Nephron (organoid): ENCODE results near the gene STAB1.

Experiments
- H3K27ac Mint-ChIP-seq, 3 experiments: 2 replicates each; pipeline ENCODE4 v1.8.0; 2020; ENCODE audit warnings: mixed read lengths in 3 of 3, mild to moderate bottlenecking in 2 of 3, moderate library complexity in 1 of 3
- H3K27me3 Mint-ChIP-seq: 2 replicates; pipeline ENCODE4 v1.8.0; 2021; ENCODE audit warnings: low read depth, mild to moderate bottlenecking, moderate library complexity, mixed read lengths
- H3K36me3 Mint-ChIP-seq: 2 replicates; pipeline ENCODE4 v1.8.0; 2020; ENCODE audit warnings: low read depth, mixed read lengths
- H3K4me1 Mint-ChIP-seq: 2 replicates; pipeline ENCODE4 v1.8.0; 2020; ENCODE audit warnings: mixed read lengths
- H3K4me3 Mint-ChIP-seq, 3 experiments: 2 replicates each; pipeline ENCODE4 v1.8.0; 2020; ENCODE audit warnings: mild to moderate bottlenecking in 3 of 3, mixed read lengths in 3 of 3, moderate library complexity in 2 of 3
- H3K9me3 Mint-ChIP-seq: 2 replicates; pipeline ENCODE4 v1.8.0; 2020; ENCODE audit warnings: mixed read lengths
- CTCF ChIP-seq, 3 experiments: fragments of 200-600 bp; sonication (generic); IDR thresholded peaks; one replicate each; pipeline ENCODE4 v1.5.0; 2021; ENCODE audit warnings: antibody characterized with exemption in 3 of 3; ENCODE audit not compliant: unreplicated experiment in 3 of 3

The STAB1 gene

GRCh38 chr3:52492059-52492458 is 3.1 kb upstream of the STAB1 start:
- H3K9me3 Mint-ChIP-seq = no peaks in the 10 kb centered on the region
- peaks cover 5% of the 10 kb centered on the region for H3K4me1 Mint-ChIP-seq
- no peak overlapping the region for H3K27ac Mint-ChIP-seq
- H3K4me3 Mint-ChIP-seq = no peak overlapping the region
- TF ChIP-seq CTCF (IDR thresholded peaks at IDR 0.05; ENCODE audit: unreplicated experiment in 3 of 3) = no peak
- H3K36me3 Mint-ChIP-seq = peaks cover 29% of the 10 kb centered on the region
- no peaks in the 10 kb centered on the region for H3K27me3 Mint-ChIP-seq

- peaks cover 5% of the 10 kb centered on the region for H3K4me1 Mint-ChIP-seq
- peaks cover 24% of the 10 kb centered on the region for H3K36me3 Mint-ChIP-seq
- no peaks in the 10 kb centered on the region for H3K27me3 Mint-ChIP-seq
- no peaks in the 10 kb centered on the region for H3K9me3 Mint-ChIP-seq
- no peak for TF ChIP-seq CTCF (IDR thresholded peaks at IDR 0.05; ENCODE audit: unreplicated experiment in 3 of 3)
- no peak overlapping the region for H3K4me3 Mint-ChIP-seq
- H3K27ac Mint-ChIP-seq = no peak overlapping the region
Measured at GRCh38 chr3:52493232-52494017, 1.7 kb upstream of the STAB1 start.

GRCh38 chr3:52494445-52494844 is 693 bp upstream of the STAB1 start:
- no peak overlapping the region for H3K4me3 Mint-ChIP-seq
- peaks cover 24% of the 10 kb centered on the region for H3K36me3 Mint-ChIP-seq
- peaks cover 5% of the 10 kb centered on the region for H3K4me1 Mint-ChIP-seq
- H3K27me3 Mint-ChIP-seq = no peaks in the 10 kb centered on the region
- H3K27ac Mint-ChIP-seq = peak overlapping the region in 1 of 3 experiments; percentile 9
- no peaks in the 10 kb centered on the region for H3K9me3 Mint-ChIP-seq
- TF ChIP-seq CTCF (IDR thresholded peaks at IDR 0.05; ENCODE audit: unreplicated experiment in 3 of 3) = no peak

GRCh38 chr3:52495777-52496602 is 852 bp downstream of the STAB1 start:
- H3K36me3 Mint-ChIP-seq = peaks cover 14% of the 10 kb centered on the region
- H3K9me3 Mint-ChIP-seq = no peaks in the 10 kb centered on the region
- no peak overlapping the region for H3K4me3 Mint-ChIP-seq
- peaks cover 5% of the 10 kb centered on the region for H3K4me1 Mint-ChIP-seq
- no peaks in the 10 kb centered on the region for H3K27me3 Mint-ChIP-seq
- no peak for TF ChIP-seq CTCF (IDR thresholded peaks at IDR 0.05; ENCODE audit: unreplicated experiment in 3 of 3)
- H3K27ac Mint-ChIP-seq = no peak overlapping the region

- no peak overlapping the region for H3K27ac Mint-ChIP-seq
- TF ChIP-seq CTCF (IDR thresholded peaks at IDR 0.05; ENCODE audit: unreplicated experiment in 3 of 3) = no peak
- H3K4me3 Mint-ChIP-seq = no peak overlapping the region
- no peaks in the 10 kb centered on the region for H3K9me3 Mint-ChIP-seq
- H3K4me1 Mint-ChIP-seq = no peaks in the 10 kb centered on the region
- no peaks in the 10 kb centered on the region for H3K36me3 Mint-ChIP-seq
- no peaks in the 10 kb centered on the region for H3K27me3 Mint-ChIP-seq
Measured at GRCh38 chr3:52498137-52499054, 3.3 kb downstream of the STAB1 start.
